ENCODE measurements around the gene CDH7. TPM values are rescaled to one million over a fixed set of nuclear protein-coding genes. Genes with fewer than 3 reads are reported as not detected.

The CDH7 gene
- total RNA-seq, 1 experiment from 2014 or later: not detected

- no TSS peak for BruUV-seq (replicated peaks)
- no peak for DNase-seq
- TF ChIP-seq CTCF (conservative IDR thresholded peaks at IDR 0.05): no peak
- no peak for TF ChIP-seq EZH2 (IDR thresholded peaks at IDR 0.05; ENCODE audit: low read depth)
Observed at GRCh38 chr18:65934874-65935273, 184.1 kb downstream of the CDH7 start.

DNA sequence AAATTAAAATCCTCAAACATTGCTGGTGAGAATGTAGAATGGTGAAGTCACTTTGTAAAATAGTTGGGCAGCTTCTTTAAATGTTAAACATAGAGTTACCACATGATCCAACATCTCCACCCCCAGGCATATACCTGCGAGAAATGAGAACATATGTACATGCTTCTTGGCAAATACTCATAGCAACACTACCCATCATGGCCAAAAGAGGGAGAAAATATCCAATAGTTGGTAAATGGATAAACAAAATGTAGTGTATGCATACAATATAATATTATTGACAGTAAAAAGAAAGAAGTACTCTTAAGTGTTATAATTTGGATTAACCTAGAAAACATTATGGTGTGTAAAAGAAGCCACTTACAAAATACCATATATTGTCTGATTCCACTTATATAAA is 185.9 kb downstream of the CDH7 start:
- H3K27me3 ChIP-seq (ENCODE audit: insufficient read depth, low read depth): no peaks in the 10 kb centered on the region
- ChIA-PET CTCF (no interaction called here), POLR2A (ENCODE audit: unreplicated experiment) (no interaction called here)
- BruUV-seq (replicated peaks): no TSS peak
- no peaks in the 10 kb centered on the region for H3F3A ChIP-seq (ENCODE audit: insufficient read depth, low read depth)
- intact Hi-C loops (cut with micrococcal nuclease; ENCODE audit: unreplicated experiment): loop anchor here (5.0 kb wide), 1 partner anchor 561 kb away; no protein-coding TSS in a partner anchor
- no peak overlapping the region for H3K4me3 ChIP-seq
- no peak overlapping the region for H3K27ac ChIP-seq
- H3K9me2 ChIP-seq (ENCODE audit: insufficient read depth): no peaks in the 10 kb centered on the region; the same call in 1 of the 2 replicates
- no peak overlapping the region for H2AFZ ChIP-seq
- no peaks in the 10 kb centered on the region for H3K4me1 ChIP-seq (replicated peaks; ENCODE audit: insufficient read depth)
- TF ChIP-seq EZH2 (IDR thresholded peaks at IDR 0.05; ENCODE audit: low read depth) (no peak), CTCF (conservative IDR thresholded peaks at IDR 0.05) (0 out of 2 replicates have a peak, but pooled peaks have one; percentile 21)
- H3K36me3 ChIP-seq (ENCODE audit: low read depth): no peaks in the 10 kb centered on the region
- H3K4me2 ChIP-seq: no peak overlapping the region
- no peaks in the 10 kb centered on the region for H3K79me2 ChIP-seq (ENCODE audit: low read depth)
- no peaks in the 10 kb centered on the region for H4K20me1 ChIP-seq (ENCODE audit: insufficient read depth)
- no peak for DNase-seq
- H3K9me3 ChIP-seq (ENCODE audit: insufficient read depth, low read depth): no peaks in the 10 kb centered on the region

More at GRCh38 chr18:65934874-65935273, 184.1 kb downstream of the CDH7 start:
- ChIA-PET CTCF (no interaction called here), POLR2A (ENCODE audit: unreplicated experiment) (no interaction called here)
- Histone ChIP-seq H3K79me2 (ENCODE audit: low read depth) (no peaks in the 10 kb centered on the region), H3K27me3 (ENCODE audit: insufficient read depth, low read depth) (no peaks in the 10 kb centered on the region), H3K9me3 (ENCODE audit: insufficient read depth, low read depth) (no peaks in the 10 kb centered on the region), H3K9me2 (ENCODE audit: insufficient read depth) (no peaks in the 10 kb centered on the region; the same call in 1 of the 2 replicates), H3K36me3 (ENCODE audit: low read depth) (no peaks in the 10 kb centered on the region), H3K27ac (no peak overlapping the region), H3K4me3 (no peak overlapping the region), H3K4me2 (no peak overlapping the region), H2AFZ (no peak overlapping the region), H4K20me1 (ENCODE audit: insufficient read depth) (no peaks in the 10 kb centered on the region), H3K4me1 (replicated peaks; ENCODE audit: insufficient read depth) (no peaks in the 10 kb centered on the region), H3F3A (ENCODE audit: insufficient read depth, low read depth) (no peaks in the 10 kb centered on the region)
- intact Hi-C loops (cut with micrococcal nuclease; ENCODE audit: unreplicated experiment): loop anchor here (5.0 kb wide), 1 partner anchor 562 kb away; no protein-coding TSS in a partner anchor

- no TSS peak for BruUV-seq (replicated peaks)
- H4K20me1 ChIP-seq (ENCODE audit: insufficient read depth): no peaks in the 10 kb centered on the region
- CTCF ChIA-PET: no interaction called here
Observed at GRCh38 chr18:65937180-65937579, 186.4 kb downstream of the CDH7 start.

More at GRCh38 chr18:65937180-65937579, 186.4 kb downstream of the CDH7 start:
- DNase-seq: no peak
- Histone ChIP-seq H2AFZ (no peak overlapping the region), H3K9me2 (ENCODE audit: insufficient read depth) (no peaks in the 10 kb centered on the region; the same call in 1 of the 2 replicates), H3K9me3 (ENCODE audit: insufficient read depth, low read depth) (no peaks in the 10 kb centered on the region), H3K79me2 (ENCODE audit: low read depth) (no peaks in the 10 kb centered on the region), H3K4me1 (replicated peaks; ENCODE audit: insufficient read depth) (0 out of 2 replicates have a peak, but pooled peaks cover 2% of the 10 kb centered on the region), H3K4me2 (no peak overlapping the region), H3K36me3 (ENCODE audit: low read depth) (no peaks in the 10 kb centered on the region), H3K27me3 (ENCODE audit: insufficient read depth, low read depth) (no peaks in the 10 kb centered on the region), H3F3A (ENCODE audit: insufficient read depth, low read depth) (no peaks in the 10 kb centered on the region), H3K4me3 (no peak overlapping the region), H3K27ac (no peak overlapping the region)
- no peak for TF ChIP-seq EZH2 (IDR thresholded peaks at IDR 0.05; ENCODE audit: low read depth)
- TF ChIP-seq CTCF (conservative IDR thresholded peaks at IDR 0.05): no peak
- intact Hi-C loops (cut with micrococcal nuclease; ENCODE audit: unreplicated experiment): loop anchor here (5.0 kb wide), 1 partner anchor 560 kb away; no protein-coding TSS in a partner anchor
- POLR2A ChIA-PET (ENCODE audit: unreplicated experiment): no interaction called here

Data from PC-9 (cell line).